Epidermal melanocyte (primary cell): ENCODE data around the gene ERVFRD-1.
"Not testable (repeated sequence)": the region's sequence is repeated elsewhere in the genome, so short reads cannot be mapped to it uniquely, and the experiment has no call there.

Experiments used
- DNase-seq: peaks from one replicate; pipeline ENCODE4 v3.0.0; 2011; ENCODE audit warnings: low spot score; ENCODE audit not compliant: insufficient read length

Gene ERVFRD-1

DNA sequence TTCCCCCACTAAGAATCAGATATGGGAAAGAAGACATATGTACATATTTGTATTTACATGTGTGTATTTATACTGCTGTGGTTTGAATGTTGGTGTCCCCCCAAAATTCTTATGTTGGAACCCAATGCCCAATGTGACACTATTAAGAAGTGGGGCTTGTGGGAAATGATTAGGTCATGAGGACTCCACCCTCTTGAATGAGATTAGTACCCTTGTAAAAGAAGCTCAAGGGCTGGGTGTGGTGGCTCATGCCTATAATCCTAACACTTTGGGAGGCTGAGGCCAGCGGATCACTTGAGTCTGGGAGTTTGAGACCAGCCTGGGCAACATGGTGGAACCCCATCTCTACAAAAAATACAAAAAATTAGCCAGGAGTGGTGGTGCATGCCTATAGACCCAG is 21.8 kb downstream of the ERVFRD-1 start:
- DNase-seq, result no peak

DNA sequence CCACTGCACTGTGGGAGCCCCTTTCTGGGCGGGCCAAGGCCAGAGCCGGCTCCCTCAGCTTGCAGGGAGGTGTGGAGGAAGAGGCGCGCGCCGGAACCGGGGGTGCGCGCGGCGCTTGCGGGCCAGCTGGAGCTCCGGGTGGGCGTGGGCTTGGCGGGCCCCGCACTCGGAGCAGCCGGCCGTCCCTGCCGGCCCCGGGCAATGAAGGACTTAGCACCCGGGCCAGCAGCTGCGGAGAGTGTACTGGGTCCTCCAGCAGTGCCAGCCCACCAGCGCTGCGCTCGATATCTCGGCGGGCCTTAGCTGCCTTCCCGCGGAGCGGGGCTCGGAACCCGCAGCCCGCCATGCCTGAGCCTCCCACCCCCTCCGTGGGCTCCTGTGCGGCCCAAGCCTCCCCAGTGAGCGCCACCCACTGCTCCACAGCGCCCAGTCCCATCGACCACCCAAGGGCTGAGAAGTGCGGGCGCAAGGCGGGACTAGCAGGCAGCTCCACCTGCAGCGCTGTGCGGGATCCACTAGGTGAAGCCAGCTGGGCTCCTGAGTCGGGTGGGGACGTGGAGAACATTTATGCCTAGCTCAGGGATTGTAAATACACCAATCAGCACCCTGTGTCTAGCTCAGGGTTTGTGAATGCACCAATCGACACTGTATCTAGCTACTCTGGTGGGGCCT is 24.2 kb downstream of the ERVFRD-1 start:
- not testable (repeated sequence) for DNase-seq

DNA sequence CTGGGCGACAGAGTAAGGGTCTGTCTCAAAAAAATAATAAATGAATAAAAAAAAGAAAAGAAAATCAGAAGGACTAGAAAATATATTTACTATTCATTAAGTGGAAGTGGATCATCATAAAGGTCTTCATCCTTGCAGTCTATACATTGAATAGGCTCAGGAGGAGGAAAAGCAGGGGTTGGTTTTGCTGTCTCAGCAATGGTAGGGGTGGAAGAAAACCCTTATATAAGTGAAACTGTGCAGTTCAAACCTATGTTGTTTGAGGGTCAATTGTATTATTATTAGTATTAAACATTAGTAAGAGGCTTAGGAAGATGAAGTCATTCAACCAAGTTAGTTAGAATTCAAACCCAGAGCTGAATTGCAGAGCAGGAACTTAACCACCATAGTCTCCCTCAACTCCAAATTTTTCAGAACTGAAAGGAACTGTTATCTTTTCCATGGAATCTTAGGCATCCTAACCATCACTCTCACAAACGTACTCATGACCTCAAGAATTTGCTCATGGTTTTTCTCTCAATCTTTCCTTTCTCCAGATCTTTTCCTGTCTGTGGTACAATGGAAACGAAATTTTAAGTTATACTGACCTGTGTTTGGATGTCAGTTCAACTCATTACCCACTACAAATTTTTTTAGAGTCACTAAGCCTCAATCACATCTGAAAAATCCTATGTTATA is 25.6 kb downstream of the ERVFRD-1 start:
- peak; percentile 73 for DNase-seq

DNA sequence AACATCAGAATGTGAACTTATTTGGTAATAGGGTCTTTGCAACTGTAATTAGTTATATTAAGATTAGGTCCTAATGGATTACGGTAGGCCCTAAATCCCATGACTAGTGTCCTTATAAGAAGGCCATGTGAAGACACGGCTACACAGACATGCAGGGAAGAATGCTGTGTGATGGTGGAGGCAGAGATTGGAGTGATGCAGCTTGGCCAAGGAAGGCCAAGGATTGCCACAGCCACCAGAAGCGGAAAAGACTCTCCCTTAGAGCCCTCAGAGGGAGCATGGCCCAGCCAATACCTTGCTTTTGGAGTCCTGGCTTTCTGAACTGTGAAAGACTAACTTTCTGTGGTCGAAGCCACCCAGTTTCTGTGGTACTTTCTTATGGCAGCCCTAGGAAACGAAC is 27.6 kb downstream of the ERVFRD-1 start:
- no peak for DNase-seq

DNA sequence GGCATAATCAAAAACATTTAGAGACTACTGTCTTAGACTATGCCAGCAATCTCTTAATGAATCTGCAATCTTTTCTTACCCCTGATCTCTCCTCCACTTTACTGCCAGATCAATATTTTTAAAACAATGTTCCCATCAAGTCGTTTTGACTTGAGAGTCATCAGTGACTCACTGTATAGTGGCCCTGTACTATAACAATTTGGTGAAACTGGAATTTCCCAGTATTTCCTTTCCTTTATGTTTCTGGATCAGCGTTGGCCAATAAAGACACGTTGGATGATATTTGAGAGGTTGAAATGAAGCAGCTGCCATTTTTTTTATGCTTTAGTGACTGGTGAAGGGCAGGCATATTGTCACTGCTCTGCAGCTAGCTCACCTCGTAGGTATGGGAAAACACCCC is 28.0 kb downstream of the ERVFRD-1 start:
- no peak for DNase-seq

DNA sequence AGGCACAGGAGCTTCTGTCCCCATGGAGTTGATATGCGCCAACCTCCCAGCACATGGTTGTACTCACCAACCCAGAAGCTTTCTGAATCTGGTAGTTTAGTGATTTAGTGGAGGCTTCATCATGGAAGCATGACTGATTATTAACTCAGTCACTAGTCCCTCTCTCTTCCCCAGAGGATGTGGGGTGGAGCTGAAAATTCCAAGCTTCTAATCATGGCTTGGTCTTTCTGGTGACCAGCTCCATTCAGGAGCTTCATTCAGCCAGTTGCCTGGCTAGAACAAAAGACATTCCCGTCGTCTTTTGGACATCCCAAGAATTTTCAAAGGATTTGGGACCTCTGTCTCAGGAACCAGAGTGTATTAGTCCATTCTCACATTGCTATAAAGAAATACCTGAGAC is 31.2 kb downstream of the ERVFRD-1 start:
- no peak for DNase-seq

DNA sequence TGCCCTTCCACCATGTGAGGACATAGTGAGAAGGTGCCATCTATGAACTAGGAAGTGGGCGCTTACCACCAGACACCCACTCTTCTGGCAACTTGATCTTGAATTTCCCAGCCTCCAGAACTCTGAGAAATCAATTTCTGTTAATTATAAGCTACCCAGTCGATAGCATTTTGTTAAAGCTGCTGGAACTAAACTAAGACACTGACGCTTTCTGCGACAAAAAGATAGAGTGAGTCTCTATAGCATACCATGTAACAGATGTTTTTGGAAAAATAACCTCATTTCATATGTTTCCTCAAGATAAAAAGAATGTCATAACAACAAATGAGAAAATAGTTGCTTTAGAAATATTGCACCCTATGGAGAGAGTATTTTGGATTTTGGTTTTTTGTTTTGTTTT is 33.3 kb downstream of the ERVFRD-1 start:
- DNase-seq, result no peak

DNA sequence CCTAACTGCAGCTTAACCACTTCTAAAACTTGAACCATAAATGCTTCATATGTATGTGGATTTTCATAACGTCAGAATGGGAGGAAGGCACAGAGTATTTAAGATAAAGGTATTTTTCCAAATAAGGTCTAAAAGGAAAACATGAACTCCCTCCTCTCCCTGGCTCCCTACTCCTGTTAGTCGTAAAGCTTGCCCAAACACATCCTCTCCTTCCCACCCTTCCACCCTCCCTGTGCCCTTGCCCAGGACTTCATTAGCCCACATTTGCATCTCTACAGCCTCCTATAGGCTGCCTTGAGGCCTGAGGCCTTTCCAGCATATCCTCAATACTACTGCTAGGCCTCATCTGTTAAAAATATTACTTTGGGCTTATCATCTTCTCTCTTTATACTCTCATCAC is 35.0 kb downstream of the ERVFRD-1 start:
- no peak for DNase-seq

DNA sequence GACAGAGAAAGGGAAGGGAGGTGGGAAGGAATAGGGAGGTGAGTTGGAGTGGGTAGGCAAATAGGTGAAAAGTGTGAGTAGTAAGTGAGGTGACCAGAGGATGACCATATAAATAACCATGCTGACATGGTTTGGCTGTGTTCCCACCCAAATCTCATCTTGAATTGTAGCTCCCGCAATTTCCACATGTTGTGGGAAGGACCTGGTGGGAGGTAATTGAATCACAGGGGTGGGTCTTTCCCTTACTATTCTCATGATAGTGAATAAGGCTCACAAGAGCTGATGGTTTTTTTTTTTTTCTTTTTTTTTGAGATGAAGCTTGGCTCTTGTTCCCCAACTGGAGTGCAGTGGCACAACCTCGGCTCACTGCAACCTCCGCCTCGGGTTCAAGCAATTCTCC is 39.4 kb downstream of the ERVFRD-1 start:
- DNase-seq, result no peak

DNA sequence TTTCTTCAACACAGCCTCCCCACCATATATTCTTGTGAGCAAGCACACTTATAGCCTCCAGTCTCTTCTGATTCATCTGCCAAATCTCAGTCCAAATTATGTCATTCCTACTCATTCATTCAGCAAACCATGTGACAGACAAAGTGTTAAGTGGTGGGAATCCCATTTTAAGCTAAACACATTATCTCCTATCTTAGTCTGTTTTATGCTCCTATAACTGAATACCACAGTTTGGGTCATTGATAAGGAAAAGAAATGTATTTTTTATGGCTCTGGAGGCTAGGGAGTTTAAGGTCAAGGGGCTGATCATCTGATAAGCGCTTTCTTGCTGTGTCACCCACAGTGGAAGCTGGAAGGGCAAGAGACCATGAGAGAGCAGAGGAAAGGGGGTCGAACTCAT is 41.8 kb downstream of the ERVFRD-1 start:
- no peak for DNase-seq

DNA sequence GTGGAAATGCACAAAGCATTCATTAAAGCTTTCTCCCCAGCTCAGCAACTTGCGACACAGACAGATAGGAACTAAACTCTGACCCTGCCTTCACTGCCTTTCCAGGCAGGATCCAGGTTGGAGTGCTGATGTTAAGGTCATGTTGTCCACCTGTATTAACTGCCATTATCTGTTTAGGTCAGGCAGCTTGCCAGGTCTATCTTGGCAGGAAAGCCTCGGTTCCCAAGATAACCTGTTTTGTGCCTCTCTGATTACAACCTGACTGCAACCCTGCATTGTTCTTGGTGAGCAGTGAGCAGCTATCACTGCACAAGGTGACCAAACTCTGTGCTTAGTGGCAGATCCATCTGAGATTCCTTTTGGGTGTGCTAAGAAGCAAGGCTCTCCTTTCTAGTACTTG is 44.2 kb downstream of the ERVFRD-1 start:
- DNase-seq, result no peak

DNA sequence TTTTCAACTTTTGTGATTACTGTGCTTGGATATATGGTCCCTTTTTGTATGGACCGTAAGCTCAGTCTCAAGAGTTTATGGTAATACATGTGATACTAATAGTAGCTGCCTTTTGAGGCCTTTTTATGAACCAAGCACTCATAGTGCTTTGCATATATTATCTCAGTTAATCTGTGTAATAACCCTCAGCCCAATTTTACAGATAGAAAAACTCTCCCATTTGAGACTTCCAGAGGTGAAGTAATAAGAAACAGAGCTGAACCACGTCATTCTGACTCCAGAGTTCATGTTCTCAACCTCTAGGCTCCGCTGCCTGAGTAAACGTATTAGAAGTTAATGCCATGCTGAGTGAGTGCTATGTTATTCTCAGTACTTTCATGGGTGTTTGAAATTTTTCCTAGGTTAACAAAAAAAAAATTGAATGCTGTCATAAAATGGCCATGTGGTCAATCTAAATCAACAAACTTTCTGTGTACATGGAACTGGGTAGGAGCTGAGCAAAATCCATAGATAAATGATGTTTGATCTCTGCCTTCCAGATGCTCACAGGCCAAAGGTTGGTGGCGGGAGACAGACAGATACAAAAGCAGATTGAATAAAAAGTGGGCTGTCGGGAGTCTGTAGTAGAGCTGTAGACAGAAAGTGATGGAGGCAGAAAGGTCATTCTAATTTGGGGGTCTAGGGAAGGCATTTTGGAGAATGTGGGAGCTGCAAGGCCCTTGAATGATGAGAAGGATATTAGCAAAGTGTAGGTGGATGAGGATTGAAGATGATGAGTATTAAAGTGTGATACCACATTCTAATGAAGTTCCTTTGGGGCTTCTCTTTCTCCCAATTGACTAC is 44.8 kb downstream of the ERVFRD-1 start:
- DNase-seq, result no peak

DNA sequence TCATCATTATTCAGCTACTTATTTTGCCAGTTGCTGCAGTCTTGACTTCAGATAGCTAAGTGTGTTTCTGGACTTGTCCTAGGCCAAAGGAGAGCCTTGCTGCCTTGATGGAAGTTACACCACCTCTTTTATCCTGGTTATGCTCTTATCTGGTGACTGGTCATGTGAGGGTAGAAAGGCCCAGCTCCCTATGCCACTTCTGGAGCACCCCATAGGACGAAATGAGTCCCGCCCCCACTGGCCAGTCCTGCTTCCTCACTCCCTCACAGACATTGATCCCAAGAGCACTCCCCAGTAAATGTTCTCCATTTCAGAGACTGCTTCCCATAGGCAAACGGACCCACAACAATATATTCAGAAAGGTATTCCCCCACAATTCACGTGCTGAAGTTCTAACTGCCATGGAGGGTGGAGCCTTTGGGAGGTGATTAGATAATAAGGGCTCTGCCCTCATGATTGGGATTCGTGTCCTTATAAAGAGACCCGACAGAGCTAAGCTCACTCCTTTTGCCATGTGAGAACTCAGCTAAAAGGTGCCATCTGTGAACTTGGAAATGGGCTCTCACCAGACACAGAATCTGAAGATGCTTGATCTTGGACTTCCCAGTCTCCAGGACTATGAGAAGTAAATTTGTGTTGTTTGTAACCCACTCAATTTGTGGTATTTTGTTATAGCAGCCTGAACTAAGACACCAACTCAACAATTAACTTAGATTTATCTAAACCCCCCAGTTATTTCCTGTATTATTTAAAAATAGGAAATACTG is 45.9 kb downstream of the ERVFRD-1 start:
- DNase-seq, result no peak

DNA sequence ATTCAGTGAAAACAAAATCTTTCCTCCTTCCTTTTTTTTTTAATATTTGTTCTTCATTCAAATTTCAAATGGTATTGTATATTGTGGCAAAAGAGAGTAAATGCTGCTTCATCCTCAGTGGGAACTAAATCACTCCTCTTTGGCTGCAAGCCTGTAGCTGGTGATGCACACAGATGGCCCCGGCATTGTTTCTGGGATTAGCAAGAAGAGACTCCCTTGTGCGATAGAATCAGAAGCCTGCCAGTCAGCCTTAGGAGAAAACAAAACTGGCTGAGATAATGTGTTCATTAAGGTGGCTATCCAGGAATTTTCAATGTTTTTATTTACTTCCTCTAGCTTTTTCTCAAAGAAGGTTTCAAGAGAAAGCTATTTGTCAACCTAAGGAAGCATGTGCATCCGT is 46.7 kb downstream of the ERVFRD-1 start:
- DNase-seq, result no peak

DNA sequence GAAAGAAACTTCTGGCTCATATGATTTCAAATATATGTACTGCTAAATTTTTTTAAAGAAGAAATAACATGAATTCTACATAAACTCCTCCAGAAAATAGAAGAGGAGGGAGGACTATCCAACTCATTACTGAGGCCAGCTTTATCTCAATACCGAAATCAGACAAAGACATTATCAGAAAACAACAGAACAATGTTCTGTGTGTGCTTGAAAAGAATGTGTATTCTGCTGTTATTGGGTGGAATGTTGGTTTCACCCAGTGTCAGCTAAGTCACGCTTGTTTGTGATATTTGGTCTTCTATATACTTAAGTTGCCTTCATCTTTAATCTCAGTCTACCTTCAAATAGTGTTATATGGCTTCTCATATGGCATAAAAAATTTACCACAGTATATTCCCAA is 48.8 kb downstream of the ERVFRD-1 start:
- DNase-seq, result no peak

DNA sequence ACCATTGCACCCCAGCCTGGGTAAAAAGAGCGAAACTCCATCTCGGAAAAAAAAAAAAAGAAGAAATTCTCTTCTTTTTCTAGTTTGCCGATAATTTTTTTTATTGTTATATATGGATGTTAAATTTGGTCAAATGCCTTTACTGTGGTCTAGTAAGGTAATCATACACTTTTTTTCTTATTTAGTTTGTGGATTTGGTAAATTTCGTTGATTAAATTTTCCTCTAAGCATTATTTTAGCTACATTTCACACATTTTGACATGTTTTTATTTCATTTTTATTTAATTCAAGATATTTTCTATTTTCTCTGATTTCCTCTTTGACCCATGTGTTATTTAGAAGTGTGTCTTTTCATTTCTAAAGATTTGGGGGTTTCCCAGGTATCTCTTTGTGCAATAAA is 49.4 kb downstream of the ERVFRD-1 start:
- no peak for DNase-seq

DNA sequence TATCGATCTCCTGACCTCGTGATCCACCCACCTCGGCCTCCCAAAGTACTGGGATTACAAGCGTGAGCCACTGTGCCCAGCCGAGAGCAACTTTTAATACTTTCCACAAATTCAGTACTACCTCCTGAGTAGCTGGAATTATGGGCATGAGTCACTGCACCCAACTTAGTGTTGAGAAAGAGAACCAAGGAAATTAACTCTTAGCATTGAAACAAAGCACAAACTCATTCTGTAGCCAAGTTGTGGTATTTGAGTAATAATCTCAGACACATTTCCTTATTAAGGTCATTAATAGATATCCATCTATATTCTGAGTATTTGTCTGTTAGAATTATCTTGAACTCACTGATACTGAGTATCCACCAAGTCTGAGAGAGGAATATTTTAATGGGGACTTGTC is 53.1 kb downstream of the ERVFRD-1 start:
- DNase-seq, result no peak

DNA sequence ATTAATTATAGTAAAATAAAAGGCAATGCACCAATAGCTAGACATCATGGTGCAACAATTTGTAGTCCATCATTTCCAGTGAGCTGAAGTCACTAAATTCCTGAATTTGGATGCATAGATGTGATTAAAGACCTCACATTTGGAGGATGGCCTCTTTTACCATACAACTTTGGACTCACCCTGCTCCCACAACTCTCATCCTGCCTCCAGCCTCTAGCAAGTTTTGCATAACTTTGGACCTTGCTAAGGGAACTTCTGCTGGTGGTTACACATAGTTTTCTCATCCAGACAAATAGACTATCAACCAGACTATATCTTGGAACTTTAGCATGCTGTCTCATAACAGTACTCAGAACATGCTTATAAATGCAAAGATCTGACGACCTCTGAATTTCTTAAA is 54.7 kb downstream of the ERVFRD-1 start:
- no peak for DNase-seq

DNA sequence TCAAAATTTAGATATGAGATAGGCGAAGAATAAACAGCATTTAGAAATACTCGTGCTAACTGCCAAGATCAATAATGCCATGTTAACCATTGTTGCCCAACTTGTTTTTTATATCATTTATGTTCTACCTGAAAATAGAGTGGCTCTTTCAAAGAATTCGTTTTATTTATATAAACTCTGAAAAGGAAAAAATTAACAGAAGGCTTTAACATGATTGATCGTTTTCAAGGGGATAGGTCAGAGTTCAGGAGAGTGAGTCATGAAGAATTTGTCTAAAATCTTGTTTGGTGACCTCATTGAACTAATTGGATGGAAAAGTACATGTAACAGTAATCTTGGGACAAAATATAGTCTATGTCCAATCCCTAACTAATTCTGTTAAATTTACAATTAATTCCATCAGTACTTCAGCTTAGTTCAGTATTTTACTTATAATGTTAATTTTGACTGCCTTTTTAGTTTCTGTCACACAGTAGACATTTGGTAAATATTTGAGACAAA is 56.3 kb downstream of the ERVFRD-1 start:
- DNase-seq, result no peak

DNA sequence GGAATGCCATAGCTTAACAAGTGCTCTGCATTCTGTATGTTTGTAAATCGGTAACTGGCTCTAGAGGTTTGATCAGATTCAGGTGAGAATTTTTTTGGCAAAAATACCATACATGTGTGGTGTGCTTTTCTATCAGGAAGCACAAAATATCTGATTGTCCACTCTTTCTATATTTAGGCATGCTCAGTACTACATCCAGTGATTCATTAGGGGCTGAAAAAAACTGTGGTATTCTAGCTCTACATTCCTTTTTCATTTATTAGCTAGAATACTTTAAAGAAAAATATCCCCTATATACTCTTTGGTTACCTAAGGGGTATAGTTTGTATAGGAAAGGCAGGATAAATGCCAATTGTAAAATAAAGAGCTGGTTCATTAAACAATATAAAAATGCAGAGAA is 56.8 kb downstream of the ERVFRD-1 start:
- no peak for DNase-seq

DNA sequence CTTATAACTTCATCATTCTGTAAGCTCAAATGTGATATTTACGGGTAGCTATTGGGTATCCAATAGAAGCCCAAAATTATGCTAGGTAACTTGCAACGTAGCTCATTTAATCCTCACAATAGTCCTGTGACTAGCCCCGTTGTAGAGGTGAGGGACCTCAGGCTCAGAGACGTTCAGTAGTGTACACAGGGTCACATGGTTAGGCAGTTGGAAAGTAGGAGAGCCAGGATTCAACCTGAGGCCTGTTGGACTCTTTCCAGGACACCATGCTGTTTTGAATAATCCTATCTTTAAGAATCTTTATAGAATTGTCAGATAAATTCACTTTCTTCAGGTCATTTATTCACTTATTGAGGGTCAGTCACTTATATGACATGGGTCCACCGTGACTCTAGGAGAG is 58.2 kb downstream of the ERVFRD-1 start:
- no peak for DNase-seq
